GM12892 (cell line): ENCODE measurements around the gene VEGFB.

Source experiments
- POLR2A ChIP-seq: IDR thresholded peaks from 2 replicates; pipeline ENCODE4 v1.6.1; 2011; ENCODE audit warnings: low read depth, low read length, control low read depth
- POLR2AphosphoS5 ChIP-seq: IDR thresholded peaks from 2 replicates; pipeline ENCODE4 v1.6.1; 2011; ENCODE audit warnings: low read depth, low read length, control low read depth
- TAF1 ChIP-seq: IDR thresholded peaks from 2 replicates; pipeline ENCODE4 v1.6.1; 2011; ENCODE audit warnings: low read depth, mild to moderate bottlenecking, control low read depth, low read length, borderline replicate concordance

DNA sequence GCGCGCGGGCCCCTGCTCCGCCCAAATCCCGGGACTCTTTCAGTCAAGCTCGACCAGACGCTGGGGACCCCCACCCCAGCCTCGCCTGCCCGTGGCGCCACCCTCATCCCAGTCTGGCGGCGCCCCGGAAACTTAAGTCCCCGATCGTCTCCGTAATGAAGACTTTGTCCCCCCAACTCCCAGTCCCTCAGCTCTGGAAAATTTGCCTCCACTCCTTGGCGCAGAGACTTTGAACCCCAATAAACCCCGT is 17.3 kb downstream of the VEGFB start:
- no peak for TF ChIP-seq POLR2AphosphoS5
- TF ChIP-seq POLR2A: no peak
- TF ChIP-seq TAF1: no peak
